Endometrial microvascular endothelial cells (primary cell): Measurements from ENCODE around the gene CLEC20A. TPM values are rescaled to one million over a fixed set of nuclear protein-coding genes. Genes with fewer than 3 reads are reported as not detected.
"Not testable (repeated sequence)": the region's sequence is repeated elsewhere in the genome, so short reads cannot be mapped to it uniquely, and the experiment has no call there.

Source experiments
- in situ Hi-C: cut with HindIII; loops from 2 replicates; pipeline ENCODE4 v1.10.0; 2017; ENCODE audit warnings: low sequenced_read_pairs, low pct_unique_long_range_greater_than_20kb; ENCODE audit errors: inconsistent ontology term
- total RNA-seq: library from RNA; depleted of rRNA; stranded (reverse); fragments of >200 nt; gene quantifications from one replicate; pipeline ENCODE4 v1.2.3, GENCODE V29; 2015; ENCODE audit errors: inconsistent ontology term

Gene CLEC20A
- total RNA-seq, 1 donor from 2014 or later, result not detected

DNA sequence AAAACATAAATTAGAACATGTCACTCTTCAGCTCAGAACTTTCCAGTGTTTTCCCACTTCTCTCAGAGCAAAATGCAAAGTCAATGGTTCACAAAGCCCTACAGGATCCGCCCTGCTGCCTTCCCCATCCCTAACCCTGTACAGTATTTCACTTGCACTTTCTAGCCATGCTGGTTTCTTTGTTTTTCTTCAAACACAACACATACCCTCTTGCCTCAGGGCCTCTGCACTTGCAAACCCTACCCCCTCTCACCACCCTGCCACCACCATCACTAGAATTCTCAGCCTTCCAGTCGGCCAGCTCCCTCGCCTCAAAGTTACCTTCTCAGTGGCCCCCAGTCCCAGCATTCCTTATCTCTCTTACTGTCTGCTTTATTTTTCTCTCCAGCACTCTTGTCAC is 33.7 kb upstream of the CLEC20A start:
- in situ Hi-C loops, result no loop called here

DNA sequence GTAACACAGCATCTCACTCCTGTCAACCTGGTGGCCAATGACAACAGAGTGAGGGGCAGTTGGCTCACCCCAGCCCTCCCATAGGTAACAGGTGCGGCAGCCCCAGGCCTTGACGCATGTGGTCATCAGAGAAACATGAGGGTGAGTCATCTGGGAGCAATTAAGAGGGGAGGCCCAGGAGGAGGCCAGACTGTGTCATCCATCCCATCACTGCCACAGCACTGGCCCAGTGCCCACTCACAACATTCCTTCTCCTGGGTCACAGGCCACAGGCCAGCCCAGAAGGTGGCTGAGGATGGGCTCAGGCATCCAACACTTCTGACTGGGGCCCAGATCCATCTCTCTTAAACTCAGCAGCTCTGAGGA is 33.3 kb upstream of the CLEC20A start:
- in situ Hi-C loops, result no loop called here

- in situ Hi-C loops, result no loop called here
These were observed 32.7 kb upstream of the CLEC20A start for GRCh38 chr1:178529364-178530036.

GRCh38 chr1:178528953-178529335 is 32.2 kb upstream of the CLEC20A start:
- in situ Hi-C loops, result no loop called here

DNA sequence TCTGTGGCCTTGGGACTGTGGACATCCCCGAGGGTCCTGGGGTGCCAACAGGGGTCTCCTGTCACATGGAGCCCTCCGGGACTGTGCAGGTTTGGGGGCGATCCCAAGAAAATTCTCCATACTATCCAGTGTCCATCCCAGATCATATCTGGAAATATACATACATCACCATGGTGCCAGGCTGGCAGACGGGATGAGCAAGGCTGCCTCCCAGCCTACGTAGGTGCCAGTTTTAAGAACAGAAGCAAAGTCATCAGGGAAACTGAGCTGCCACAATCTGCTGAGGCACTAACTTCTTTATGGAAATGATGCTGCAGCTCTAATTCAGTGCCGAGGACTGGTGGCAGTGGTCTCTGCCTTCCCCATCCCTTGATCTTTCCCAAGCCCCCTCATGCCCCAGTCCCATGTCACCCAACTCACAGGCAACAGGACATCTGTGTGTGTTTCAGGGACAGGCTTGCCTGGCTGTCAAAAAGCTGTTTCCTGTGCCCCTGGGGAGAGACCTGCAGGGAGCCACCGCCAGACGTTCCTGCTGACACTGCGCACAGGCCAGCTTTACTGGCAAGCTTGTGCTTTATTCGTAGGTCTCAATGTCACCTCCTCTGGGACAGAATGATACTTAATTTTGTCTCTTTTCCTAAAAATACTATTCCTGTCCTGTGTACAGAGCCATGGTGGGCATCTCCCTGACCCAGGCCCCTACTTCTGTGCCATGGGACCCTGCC is 31.6 kb upstream of the CLEC20A start:
- in situ Hi-C loops, result no loop called here

DNA sequence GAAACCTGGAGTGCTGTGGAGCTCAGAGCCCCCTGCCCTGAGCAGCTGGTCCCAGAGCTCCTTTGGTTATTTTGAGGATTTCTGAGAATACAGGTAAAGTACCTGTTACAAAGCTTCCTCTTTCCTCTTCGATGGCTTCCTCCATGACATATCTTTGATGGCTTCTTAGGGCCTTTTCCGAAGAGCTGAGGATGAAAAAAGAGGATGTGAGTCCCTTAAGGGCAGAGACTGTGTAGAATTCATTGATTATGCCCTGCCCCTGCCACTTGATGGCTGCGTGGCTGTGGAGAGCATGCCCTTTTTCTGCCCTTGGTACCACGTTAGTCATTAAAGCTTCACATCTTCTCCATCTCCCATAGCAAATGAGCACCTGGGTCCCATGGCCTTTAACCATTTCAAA is 30.4 kb upstream of the CLEC20A start:
- in situ Hi-C loops, result no loop called here

DNA sequence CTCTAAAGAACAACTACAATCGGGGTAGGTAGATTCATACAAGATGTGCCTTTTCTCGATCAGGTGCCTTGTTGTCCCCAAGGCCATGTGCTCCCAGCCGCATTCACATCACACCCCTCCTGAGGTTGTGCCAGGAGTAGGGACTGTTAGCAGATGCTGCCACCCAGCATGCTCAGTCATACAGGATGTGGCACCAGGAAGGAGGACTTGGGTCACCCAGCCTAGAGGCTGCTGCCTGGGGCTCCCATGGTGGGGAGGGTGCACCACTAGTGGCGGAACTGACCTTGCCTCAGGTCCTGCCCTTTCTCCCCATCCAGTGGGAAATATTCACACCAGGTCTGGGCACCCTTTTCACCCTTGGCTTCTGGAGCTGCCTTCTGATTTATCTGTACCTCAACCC is 24.5 kb upstream of the CLEC20A start:
- in situ Hi-C loops, result no loop called here

DNA sequence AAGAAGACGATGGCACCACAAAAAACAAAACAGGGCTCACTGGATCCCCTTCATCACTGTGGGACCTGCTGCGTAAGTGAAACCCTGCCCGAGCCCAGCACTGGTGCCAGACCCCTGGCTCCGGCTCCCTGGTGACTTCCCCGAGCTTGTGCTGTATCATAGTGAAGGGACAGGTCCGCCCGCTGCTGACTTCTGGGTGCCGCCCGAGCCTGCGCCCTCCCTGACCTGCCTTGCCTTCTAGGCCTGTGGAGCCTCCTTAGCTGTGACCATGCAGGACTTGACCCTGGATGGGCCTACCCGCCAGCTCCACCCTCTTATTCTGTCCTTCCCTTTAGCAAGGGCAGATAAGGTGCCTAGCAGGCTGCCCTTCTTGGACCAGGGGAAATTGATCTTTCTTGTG is 24.0 kb upstream of the CLEC20A start:
- in situ Hi-C loops, result no loop called here

- in situ Hi-C loops, result no loop called here
These were observed 22.1 kb upstream of the CLEC20A start for GRCh38 chr1:178518894-178519293.

DNA sequence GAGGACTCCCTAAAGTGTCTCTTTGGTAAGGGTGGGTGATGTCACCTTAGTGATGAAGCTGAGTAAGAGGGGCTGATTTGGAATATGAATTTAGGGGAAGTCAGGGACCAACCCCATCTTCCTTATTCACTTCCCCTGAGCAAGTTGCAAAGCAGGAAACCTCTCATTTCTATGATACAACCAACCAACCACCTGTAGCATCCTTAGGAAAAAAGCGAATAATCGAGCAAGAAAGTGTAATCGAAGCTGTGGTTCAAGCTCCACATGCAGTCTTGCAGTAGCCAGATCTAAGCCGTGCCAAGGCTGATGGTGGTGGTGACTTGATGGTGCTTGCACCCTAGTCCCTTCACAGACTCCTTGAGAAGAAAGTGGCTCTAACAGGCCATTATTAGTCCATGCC is 19.3 kb upstream of the CLEC20A start:
- in situ Hi-C loops, result no loop called here

DNA sequence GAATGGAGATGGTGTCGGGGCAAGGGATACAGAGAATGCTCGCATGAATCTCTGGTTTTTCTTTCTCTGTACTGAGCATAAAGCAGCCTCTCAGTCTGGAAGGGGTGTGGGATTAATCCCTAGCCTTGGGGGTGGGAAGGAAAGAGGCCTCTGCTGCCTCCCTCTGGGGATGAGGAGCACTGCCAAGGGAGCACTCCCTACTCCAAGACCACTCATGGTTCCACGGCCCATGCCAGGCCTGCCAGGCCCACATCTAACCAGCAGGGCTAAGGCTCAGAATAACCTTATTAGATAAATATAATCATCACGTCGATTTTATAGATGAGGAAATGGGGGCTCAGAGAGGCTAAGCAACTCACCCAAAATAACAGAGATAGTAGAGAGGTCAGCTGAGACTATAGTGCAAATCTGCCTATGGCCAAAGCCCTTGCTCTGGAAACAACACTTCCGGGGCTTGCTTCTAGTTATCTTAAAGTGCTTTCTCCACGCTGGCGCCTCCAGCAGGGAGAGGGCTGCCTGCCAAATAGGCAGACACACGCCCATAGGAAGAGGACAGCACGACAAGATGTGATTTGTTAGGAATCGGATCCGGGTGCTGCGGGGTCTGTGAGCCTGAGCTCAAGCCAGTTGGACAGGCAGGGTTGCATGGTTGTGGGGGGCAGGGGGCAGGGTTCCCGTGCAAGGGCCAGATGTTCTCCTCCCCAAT is 16.7 kb upstream of the CLEC20A start:
- in situ Hi-C loops, result no loop called here

DNA sequence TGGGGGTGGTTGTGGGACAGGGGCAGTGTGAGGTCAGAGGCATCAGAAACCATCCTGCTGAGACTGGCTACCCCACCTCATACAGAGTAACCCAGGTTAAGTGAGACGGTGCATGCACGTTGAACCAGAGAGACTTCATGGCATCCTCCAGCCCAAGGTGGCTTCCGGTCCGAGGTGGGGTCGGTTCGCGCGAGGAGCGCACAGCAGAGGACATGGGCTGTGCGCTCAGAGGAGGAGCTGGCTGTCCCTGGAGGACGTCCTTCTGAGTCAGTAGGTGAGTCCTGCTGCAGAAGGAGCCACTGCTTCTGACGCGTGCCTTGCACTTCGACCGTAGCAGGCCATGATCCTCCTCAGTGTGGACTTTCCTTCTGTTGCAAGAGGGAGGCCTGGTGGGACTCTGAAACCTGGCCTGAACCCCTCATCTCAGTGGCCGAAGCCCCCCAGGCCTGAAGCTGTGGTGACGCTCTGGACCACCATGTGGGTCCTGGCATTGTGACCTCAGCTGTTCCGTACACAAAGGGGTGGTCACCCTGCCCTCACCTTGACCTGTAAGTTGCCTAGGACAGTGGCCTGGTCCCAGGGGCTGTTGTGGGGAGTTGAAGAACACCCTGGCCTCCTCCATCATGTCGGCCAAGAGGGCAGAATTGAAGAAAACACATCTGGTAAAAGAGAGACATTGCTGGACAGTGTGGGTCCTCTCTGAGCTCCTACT is 16.0 kb upstream of the CLEC20A start, which contains the start of gene TEX35:
TSS of gene TEX35 (plus strand) at position 544 of the 712 bp plus-strand sequence. CDS start at position 624, 80 bp downstream.
- in situ Hi-C loops, result no loop called here

- in situ Hi-C loops, result no loop called here
These were observed 13.4 kb upstream of the CLEC20A start for GRCh38 chr1:178510155-178510554.

- in situ Hi-C loops, result no loop called here
These were observed 12.7 kb upstream of the CLEC20A start for GRCh38 chr1:178509414-178510007.

DNA sequence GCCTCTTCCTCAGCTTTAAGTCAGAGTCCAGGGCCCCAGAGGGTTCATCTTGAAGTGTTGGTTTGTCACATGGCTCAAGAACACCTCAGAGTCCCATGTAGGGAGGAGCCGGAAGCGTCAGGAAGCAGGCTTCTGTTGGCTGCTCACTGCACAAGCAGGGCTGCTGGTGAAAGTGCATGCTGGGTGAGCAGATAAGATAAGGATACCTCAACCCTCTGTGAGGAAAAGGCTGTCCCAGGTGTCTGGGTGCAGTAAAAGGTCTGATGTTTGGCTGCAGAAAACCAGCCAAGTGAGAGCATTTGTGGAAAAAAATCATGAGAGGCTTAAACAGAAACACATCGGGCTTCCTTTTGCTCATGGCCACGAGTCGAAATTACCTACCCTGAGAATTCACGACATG is 9.9 kb upstream of the CLEC20A start:
- in situ Hi-C loops, result no loop called here

GRCh38 chr1:178506177-178506576 is 9.4 kb upstream of the CLEC20A start:
- in situ Hi-C loops, result no loop called here

DNA sequence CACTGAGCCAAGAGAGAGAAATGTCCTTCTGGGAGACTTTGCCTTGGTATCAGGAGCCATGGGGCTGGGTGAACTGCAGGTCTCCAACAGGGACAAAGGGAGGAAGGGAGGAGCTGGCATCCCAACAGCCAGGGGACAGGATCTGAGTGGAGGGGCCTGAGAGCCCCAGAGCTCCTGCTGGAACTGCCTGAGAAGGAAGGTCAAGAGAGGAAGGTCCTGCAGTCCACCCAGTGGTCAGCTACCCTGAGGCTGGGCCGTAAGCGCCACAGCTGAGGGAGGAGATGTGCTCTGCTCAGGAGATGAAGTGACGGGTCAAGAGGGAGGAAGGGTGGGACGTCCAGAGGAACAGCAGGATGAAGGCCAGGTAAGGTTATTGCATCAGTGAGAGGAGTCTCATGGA is 7.5 kb upstream of the CLEC20A start:
- in situ Hi-C loops, result no loop called here

GRCh38 chr1:178503849-178504248 is 7.1 kb upstream of the CLEC20A start:
- in situ Hi-C loops, result no loop called here

- in situ Hi-C loops, result not testable (repeated sequence)
These were observed 6.6 kb upstream of the CLEC20A start for GRCh38 chr1:178503316-178503715.
